ENCODE data around the gene CCHCR1.

CCHCR1 gene

GRCh38 chr6:31140643-31141042 lies 17.0 kb downstream of the CCHCR1 start:
- in situ Hi-C loops (cut with MboI; ENCODE audit: low pct_unique_long_range_greater_than_20kb, low sequenced_read_pairs) = no loop called here
- no peak for DNase-seq

GRCh38 chr6:31139599-31139998 lies 18.0 kb downstream of the CCHCR1 start:
- no peak for DNase-seq
- in situ Hi-C loops (cut with MboI; ENCODE audit: low pct_unique_long_range_greater_than_20kb, low sequenced_read_pairs) = no loop called here

GRCh38 chr6:31138982-31139381 lies 18.6 kb downstream of the CCHCR1 start, which contains the start of gene PSORS1C2:
PSORS1C2 (minus strand) TSS chr6:31139066; CDS start chr6:31139026, 40 bp downstream.
- DNase-seq = no peak
- in situ Hi-C loops (cut with MboI; ENCODE audit: low pct_unique_long_range_greater_than_20kb, low sequenced_read_pairs) = no loop called here

GRCh38 chr6:31135710-31136109 lies 21.9 kb downstream of the CCHCR1 start:
- DNase-seq = no peak
- in situ Hi-C loops (cut with MboI; ENCODE audit: low pct_unique_long_range_greater_than_20kb, low sequenced_read_pairs) = no loop called here

GRCh38 chr6:31132806-31133205 lies 24.8 kb downstream of the CCHCR1 start:
- in situ Hi-C loops (cut with MboI; ENCODE audit: low pct_unique_long_range_greater_than_20kb, low sequenced_read_pairs) = no loop called here
- no peak for DNase-seq

GRCh38 chr6:31131595-31131994 lies 26.0 kb downstream of the CCHCR1 start:
- in situ Hi-C loops (cut with MboI; ENCODE audit: low pct_unique_long_range_greater_than_20kb, low sequenced_read_pairs) = no loop called here
- DNase-seq = no peak

GRCh38 chr6:31130751-31131150 lies 26.9 kb downstream of the CCHCR1 start:
- DNase-seq = no peak
- in situ Hi-C loops (cut with MboI; ENCODE audit: low pct_unique_long_range_greater_than_20kb, low sequenced_read_pairs) = no loop called here

GRCh38 chr6:31129130-31129529 lies 28.5 kb downstream of the CCHCR1 start:
- DNase-seq = no peak
- in situ Hi-C loops (cut with MboI; ENCODE audit: low pct_unique_long_range_greater_than_20kb, low sequenced_read_pairs) = no loop called here

- DNase-seq = peak; percentile 60
- in situ Hi-C loops (cut with MboI; ENCODE audit: low pct_unique_long_range_greater_than_20kb, low sequenced_read_pairs) = no loop called here
Observed at GRCh38 chr6:31128093-31128676, 29.4 kb downstream of the CCHCR1 start.

- in situ Hi-C loops (cut with MboI; ENCODE audit: low pct_unique_long_range_greater_than_20kb, low sequenced_read_pairs) = no loop called here
- DNase-seq = no peak
Observed at GRCh38 chr6:31126396-31127175, 31.0 kb downstream of the CCHCR1 start.

GRCh38 chr6:31125586-31126363 lies 31.8 kb downstream of the CCHCR1 start:
- in situ Hi-C loops (cut with MboI; ENCODE audit: low pct_unique_long_range_greater_than_20kb, low sequenced_read_pairs) = no loop called here
- no peak for DNase-seq

GRCh38 chr6:31125162-31125561 lies 32.4 kb downstream of the CCHCR1 start:
- in situ Hi-C loops (cut with MboI; ENCODE audit: low pct_unique_long_range_greater_than_20kb, low sequenced_read_pairs) = no loop called here
- no peak for DNase-seq

GRCh38 chr6:31122791-31123706 lies 34.6 kb downstream of the CCHCR1 start:
- in situ Hi-C loops (cut with MboI; ENCODE audit: low pct_unique_long_range_greater_than_20kb, low sequenced_read_pairs) = no loop called here
- no peak for DNase-seq

GRCh38 chr6:31121131-31121790 lies 36.3 kb downstream of the CCHCR1 start:
- no peak for DNase-seq
- in situ Hi-C loops (cut with MboI; ENCODE audit: low pct_unique_long_range_greater_than_20kb, low sequenced_read_pairs) = no loop called here

GRCh38 chr6:31120151-31120915 lies 37.3 kb downstream of the CCHCR1 start, which contains the start of gene CDSN:
CDSN (minus strand) TSS chr6:31120446; CDS start chr6:31120419, 27 bp downstream.
- in situ Hi-C loops (cut with MboI; ENCODE audit: low pct_unique_long_range_greater_than_20kb, low sequenced_read_pairs) = no loop called here
- no peak for DNase-seq

- no peak for DNase-seq
- in situ Hi-C loops (cut with MboI; ENCODE audit: low pct_unique_long_range_greater_than_20kb, low sequenced_read_pairs) = no loop called here
Observed at GRCh38 chr6:31118178-31118577, 39.4 kb downstream of the CCHCR1 start.

GRCh38 chr6:31116661-31117385 lies 40.8 kb downstream of the CCHCR1 start:
- no peak for DNase-seq
- in situ Hi-C loops (cut with MboI; ENCODE audit: low pct_unique_long_range_greater_than_20kb, low sequenced_read_pairs) = no loop called here
